Hepatocyte (in vitro differentiated cells): ENCODE data around the gene CRACR2A. TPM values are rescaled to one million over a fixed set of nuclear protein-coding genes. Genes with fewer than 3 reads are reported as not detected.

Experiments
- DNase-seq: peaks from one replicate; pipeline ENCODE4 v3.0.0-alpha.2; 2016; ENCODE audit warnings: low spot score
- H2AFZ ChIP-seq: fragments of 200-600 bp; sonication (generic); 2 replicates; pipeline ENCODE4 v1.6.0; 2016; ENCODE audit warnings: antibody characterized with exemption, mild to moderate bottlenecking
- H3K27ac ChIP-seq: fragments of 200-600 bp; sonication (generic); 2 replicates; pipeline ENCODE4 v1.5.1; 2016; ENCODE audit warnings: mild to moderate bottlenecking
- H3K27me3 ChIP-seq: fragments of 200-600 bp; sonication (generic); 2 replicates; pipeline ENCODE4 v1.6.1; 2016
- H3K36me3 ChIP-seq: fragments of 200-600 bp; sonication (generic); replicated peaks from 2 replicates; pipeline ENCODE4 v1.5.1; 2016; ENCODE audit warnings: low read depth; ENCODE audit not compliant: insufficient read depth
- H3K4me1 ChIP-seq: fragments of 200-600 bp; sonication (generic); 2 replicates; pipeline ENCODE4 v1.5.1; 2016; ENCODE audit warnings: mild to moderate bottlenecking, moderate library complexity; ENCODE audit not compliant: insufficient read depth
- H3K4me2 ChIP-seq: fragments of 200-600 bp; sonication (generic); 2 replicates; pipeline ENCODE4 v1.6.0; 2016
- H3K4me3 ChIP-seq: fragments of 200-600 bp; sonication (generic); 2 replicates; pipeline ENCODE4 v1.5.1; 2016; ENCODE audit warnings: mild to moderate bottlenecking
- H3K79me2 ChIP-seq: fragments of 200-600 bp; sonication (generic); 2 replicates; pipeline ENCODE4 v1.6.0; 2017; ENCODE audit warnings: mild to moderate bottlenecking
- H3K9me2 ChIP-seq: fragments of 200-600 bp; sonication (generic); replicated peaks from 2 replicates; pipeline ENCODE4 v1.6.0; 2017; ENCODE audit warnings: mild to moderate bottlenecking; ENCODE audit not compliant: insufficient read depth
- H3K9me3 ChIP-seq: fragments of 200-600 bp; sonication (generic); 2 replicates; pipeline ENCODE4 v1.5.1; 2016; ENCODE audit warnings: low read depth, mild to moderate bottlenecking
- H4K20me1 ChIP-seq: fragments of 200-600 bp; sonication (generic); 2 replicates; pipeline ENCODE4 v1.6.0; 2016; ENCODE audit warnings: mild to moderate bottlenecking; ENCODE audit not compliant: insufficient read depth, poor library complexity, severe bottlenecking
- EZH2 ChIP-seq: fragments of 200-600 bp; sonication (generic); IDR thresholded peaks from 2 replicates; pipeline ENCODE4 v1.6.1; 2016; ENCODE audit warnings: antibody characterized with exemption, mild to moderate bottlenecking, borderline replicate concordance
- EZH2phosphoT487 ChIP-seq: fragments of 200-600 bp; sonication (generic); IDR thresholded peaks from one replicate; pipeline ENCODE4 v1.6.1; 2018; ENCODE audit warnings: antibody characterized with exemption, mild to moderate bottlenecking, low read depth, moderate library complexity; ENCODE audit not compliant: unreplicated experiment, severe bottlenecking
- whole genome bisulfite sequencing: methylation state at CpG from one replicate; pipeline ENCODE4 v1.1.6; 2016; ENCODE audit warnings: low lambda C conversion rate; ENCODE audit errors: missing lambda C conversion rate; 5-methylcytosine and 5-hydroxymethylcytosine counted together
- polyA plus RNA-seq: library from polyadenylated mRNA; unstranded; fragments of >200 nt; fragmentation: Nextera tagmentation; extraction: Ambion mirVana; gene quantifications from 2 replicates; pipeline ENCODE4 v1.2.1, GENCODE V29; 2016
- total RNA-seq: library from RNA; depleted of rRNA; stranded (reverse); fragments of >200 nt; gene quantifications from 2 replicates; pipeline ENCODE4 v1.2.3, GENCODE V29; 2014
- TF ChIP-seq, protein P1 (sequence below): fragments of 200-600 bp; sonication (generic); IDR thresholded peaks from 2 replicates; pipeline ENCODE4 v1.5.1; 2016; ENCODE audit warnings: antibody characterized with exemption, mild to moderate bottlenecking; ENCODE audit not compliant: poor library complexity

Gene CRACR2A
- total and polyA plus RNA-seq, 2 experiments from 2014 or later = 0.30 to 0.80 TPM

DNA sequence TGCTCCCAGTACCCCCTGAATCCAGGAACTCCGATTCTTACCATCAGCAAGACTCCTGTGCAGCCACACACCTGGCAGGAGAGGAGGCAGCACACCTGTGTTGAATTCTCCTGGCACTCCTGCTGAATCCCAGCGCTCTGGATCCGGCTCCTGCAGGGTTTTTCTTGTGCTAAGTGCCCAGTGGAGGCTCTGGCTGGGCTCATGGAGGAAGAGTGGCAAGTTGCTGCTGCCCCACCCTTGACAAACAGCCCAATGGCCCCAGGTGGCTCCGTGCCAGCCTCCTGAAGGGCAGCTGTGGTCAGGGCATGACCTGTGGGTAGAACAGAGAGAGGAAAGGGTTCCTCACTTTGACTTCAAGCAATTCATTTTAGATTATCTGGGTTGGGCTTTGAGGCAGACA lies 20.0 kb downstream of the CRACR2A start:
- Histone ChIP-seq H3K4me2 (no peak overlapping the region), H3K27ac (no peak overlapping the region), H3K9me3 (no peaks in the 10 kb centered on the region), H3K36me3 (no peaks in the 10 kb centered on the region), H4K20me1 (no peaks in the 10 kb centered on the region), H3K9me2 (no peaks in the 10 kb centered on the region), H3K4me1 (no peaks in the 10 kb centered on the region), H3K27me3 (no peaks in the 10 kb centered on the region), H3K4me3 (no peak overlapping the region), H3K79me2 (no peaks in the 10 kb centered on the region), H2AFZ (no peak overlapping the region)
- 75% methylated on average over 4 of the region's 4 CpGs for WGBS
- DNase-seq = no peak
- TF ChIP-seq EZH2 (no peak), EZH2phosphoT487 (no peak)
- TF ChIP-seq, protein P1, sequence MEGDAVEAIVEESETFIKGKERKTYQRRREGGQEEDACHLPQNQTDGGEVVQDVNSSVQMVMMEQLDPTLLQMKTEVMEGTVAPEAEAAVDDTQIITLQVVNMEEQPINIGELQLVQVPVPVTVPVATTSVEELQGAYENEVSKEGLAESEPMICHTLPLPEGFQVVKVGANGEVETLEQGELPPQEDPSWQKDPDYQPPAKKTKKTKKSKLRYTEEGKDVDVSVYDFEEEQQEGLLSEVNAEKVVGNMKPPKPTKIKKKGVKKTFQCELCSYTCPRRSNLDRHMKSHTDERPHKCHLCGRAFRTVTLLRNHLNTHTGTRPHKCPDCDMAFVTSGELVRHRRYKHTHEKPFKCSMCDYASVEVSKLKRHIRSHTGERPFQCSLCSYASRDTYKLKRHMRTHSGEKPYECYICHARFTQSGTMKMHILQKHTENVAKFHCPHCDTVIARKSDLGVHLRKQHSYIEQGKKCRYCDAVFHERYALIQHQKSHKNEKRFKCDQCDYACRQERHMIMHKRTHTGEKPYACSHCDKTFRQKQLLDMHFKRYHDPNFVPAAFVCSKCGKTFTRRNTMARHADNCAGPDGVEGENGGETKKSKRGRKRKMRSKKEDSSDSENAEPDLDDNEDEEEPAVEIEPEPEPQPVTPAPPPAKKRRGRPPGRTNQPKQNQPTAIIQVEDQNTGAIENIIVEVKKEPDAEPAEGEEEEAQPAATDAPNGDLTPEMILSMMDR = no peak

DNA sequence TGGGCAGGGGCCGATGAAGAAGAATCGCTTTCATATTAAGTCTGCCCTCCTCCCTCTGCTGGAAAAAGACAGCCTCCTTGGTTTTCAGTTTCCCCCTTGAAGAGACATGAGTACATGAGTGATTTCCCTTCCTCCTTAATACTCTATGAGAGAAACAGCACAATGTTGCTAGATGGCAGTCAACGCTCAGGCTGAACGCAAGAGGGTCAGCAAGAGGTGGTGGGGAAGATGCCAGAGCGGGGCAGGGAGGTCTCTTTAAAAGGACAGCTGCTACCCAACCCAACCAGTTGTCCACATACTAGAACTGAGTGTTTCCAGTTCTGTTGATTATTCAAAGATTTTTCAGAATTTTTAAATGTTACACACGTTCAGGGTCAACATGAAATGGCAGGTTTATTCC lies 22.8 kb downstream of the CRACR2A start:
- no peaks in the 10 kb centered on the region for H3K79me2 ChIP-seq
- TF ChIP-seq EZH2phosphoT487 = no peak
- TF ChIP-seq, protein P1 = no peak
- TF ChIP-seq EZH2 = no peak
- no peaks in the 10 kb centered on the region for H3K9me3 ChIP-seq
- H3K27me3 ChIP-seq = no peaks in the 10 kb centered on the region
- no peak overlapping the region for H3K4me2 ChIP-seq
- no peaks in the 10 kb centered on the region for H3K36me3 ChIP-seq
- H2AFZ ChIP-seq = no peak overlapping the region
- no peaks in the 10 kb centered on the region for H3K4me1 ChIP-seq
- WGBS = 94% methylated on average over 6 of the region's 6 CpGs
- DNase-seq = no peak
- no peak overlapping the region for H3K27ac ChIP-seq
- H3K4me3 ChIP-seq = no peak overlapping the region
- no peaks in the 10 kb centered on the region for H3K9me2 ChIP-seq
- no peaks in the 10 kb centered on the region for H4K20me1 ChIP-seq

DNA sequence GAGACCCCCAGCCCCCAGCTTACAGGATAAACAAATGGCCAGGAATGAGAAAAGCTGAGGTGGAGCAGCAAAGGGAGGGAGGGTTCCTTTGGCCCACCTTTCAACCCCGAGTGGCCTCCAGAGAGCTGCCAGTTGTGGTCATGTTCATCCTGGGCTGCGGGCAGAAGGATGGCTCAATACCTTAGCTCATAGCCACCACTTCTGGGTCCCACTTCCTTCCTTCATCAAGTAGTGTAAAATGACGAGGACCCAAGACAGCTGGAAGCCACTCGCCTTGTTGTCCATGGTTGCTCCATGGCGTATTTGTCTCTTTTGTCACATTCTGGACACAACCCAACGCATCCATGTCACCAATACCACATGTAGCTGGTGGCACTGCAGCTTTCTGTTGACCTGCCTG lies 24.2 kb downstream of the CRACR2A start:
- H3K27ac ChIP-seq = no peak overlapping the region
- no peaks in the 10 kb centered on the region for H3K79me2 ChIP-seq
- TF ChIP-seq, protein P1 = no peak
- TF ChIP-seq EZH2phosphoT487 = no peak
- TF ChIP-seq EZH2 = no peak
- no peaks in the 10 kb centered on the region for H3K9me3 ChIP-seq
- DNase-seq = no peak
- no peaks in the 10 kb centered on the region for H3K4me1 ChIP-seq
- no peaks in the 10 kb centered on the region for H3K36me3 ChIP-seq
- no peak overlapping the region for H3K4me3 ChIP-seq
- H3K27me3 ChIP-seq = no peaks in the 10 kb centered on the region
- H2AFZ ChIP-seq = no peak overlapping the region
- WGBS = 93% methylated on average over 6 of the region's 6 CpGs
- H3K9me2 ChIP-seq = no peaks in the 10 kb centered on the region
- no peak overlapping the region for H3K4me2 ChIP-seq
- no peaks in the 10 kb centered on the region for H4K20me1 ChIP-seq
